ENCODE data around the gene CCDC47. TPM values are rescaled to one million over a fixed set of nuclear protein-coding genes. Genes with fewer than 3 reads are reported as not detected.

Gene CCDC47
- total RNA-seq, 1 experiment from 2014 or later, result 117 TPM

DNA sequence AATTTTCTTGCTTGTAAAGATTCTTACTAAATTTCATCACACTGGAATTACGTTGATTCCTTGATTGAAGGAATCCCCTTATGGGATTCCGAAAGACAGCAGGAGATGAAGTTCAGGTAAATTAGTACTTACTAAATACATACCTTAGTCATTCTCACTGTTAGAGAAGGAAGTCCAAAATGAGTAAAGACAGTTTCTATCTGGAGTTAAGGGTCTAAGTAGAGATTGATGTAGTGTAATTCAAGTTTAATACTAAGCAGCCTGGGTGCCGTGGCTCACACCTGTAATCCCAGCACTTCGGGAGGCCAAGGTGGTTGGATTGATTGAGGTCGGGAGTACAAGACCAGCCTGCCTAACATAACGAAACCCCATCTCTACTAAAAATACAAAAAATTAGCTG is 10.1 kb upstream of the CCDC47 start:
- no peak for DNase-seq (ENCODE audit: low read depth, low spot score)
- no peak for ATAC-seq
- no TSS peak for BruUV-seq (replicated peaks)
- H3K4me1 ChIP-seq (ENCODE audit: control insufficient read depth in 1 of 2, insufficient read depth in 2 of 2, low read length in 2 of 2), result peaks cover 24 to 77% of the 10 kb centered on the region in 2 experiments
- no peak overlapping the region for H3K27ac ChIP-seq (ENCODE audit: low read depth, low read length)
- H3K4me2 ChIP-seq (ENCODE audit: low read length), result no peak overlapping the region
- TF ChIP-seq EGR1 (IDR thresholded peaks at IDR 0.05; ENCODE audit: low read depth), result no peak
- no peak for TF ChIP-seq SRF (IDR thresholded peaks at IDR 0.05; ENCODE audit: low read depth)
- TF ChIP-seq POLR2A (IDR thresholded peaks at IDR 0.05; ENCODE audit: borderline replicate concordance, extremely low read depth, insufficient read depth, insufficient read length), result no peak
- TF ChIP-seq, protein P1, sequence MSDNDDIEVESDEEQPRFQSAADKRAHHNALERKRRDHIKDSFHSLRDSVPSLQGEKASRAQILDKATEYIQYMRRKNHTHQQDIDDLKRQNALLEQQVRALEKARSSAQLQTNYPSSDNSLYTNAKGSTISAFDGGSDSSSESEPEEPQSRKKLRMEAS (IDR thresholded peaks at IDR 0.05), result no peak
- TF ChIP-seq, protein P2, sequence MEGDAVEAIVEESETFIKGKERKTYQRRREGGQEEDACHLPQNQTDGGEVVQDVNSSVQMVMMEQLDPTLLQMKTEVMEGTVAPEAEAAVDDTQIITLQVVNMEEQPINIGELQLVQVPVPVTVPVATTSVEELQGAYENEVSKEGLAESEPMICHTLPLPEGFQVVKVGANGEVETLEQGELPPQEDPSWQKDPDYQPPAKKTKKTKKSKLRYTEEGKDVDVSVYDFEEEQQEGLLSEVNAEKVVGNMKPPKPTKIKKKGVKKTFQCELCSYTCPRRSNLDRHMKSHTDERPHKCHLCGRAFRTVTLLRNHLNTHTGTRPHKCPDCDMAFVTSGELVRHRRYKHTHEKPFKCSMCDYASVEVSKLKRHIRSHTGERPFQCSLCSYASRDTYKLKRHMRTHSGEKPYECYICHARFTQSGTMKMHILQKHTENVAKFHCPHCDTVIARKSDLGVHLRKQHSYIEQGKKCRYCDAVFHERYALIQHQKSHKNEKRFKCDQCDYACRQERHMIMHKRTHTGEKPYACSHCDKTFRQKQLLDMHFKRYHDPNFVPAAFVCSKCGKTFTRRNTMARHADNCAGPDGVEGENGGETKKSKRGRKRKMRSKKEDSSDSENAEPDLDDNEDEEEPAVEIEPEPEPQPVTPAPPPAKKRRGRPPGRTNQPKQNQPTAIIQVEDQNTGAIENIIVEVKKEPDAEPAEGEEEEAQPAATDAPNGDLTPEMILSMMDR (IDR thresholded peaks at IDR 0.05 in 2 of 3, conservative IDR thresholded peaks at IDR 0.05 in 1 of 3; ENCODE audit: borderline replicate concordance in 1 of 3, insufficient read depth in 1 of 3, low read depth in 2 of 3, low read length in 2 of 3), result no peak
- no peak for TF ChIP-seq FOSL1 (IDR thresholded peaks at IDR 0.05; ENCODE audit: low read depth)
- no peaks in the 10 kb centered on the region for H3K9me3 ChIP-seq (ENCODE audit: control insufficient read depth in 1 of 2, insufficient read depth in 1 of 2, low read depth in 1 of 2, low read length in 2 of 2)
- H3K27me3 ChIP-seq (ENCODE audit: insufficient read depth, low read length), result no peaks in the 10 kb centered on the region
- H3K36me3 ChIP-seq (ENCODE audit: control insufficient read depth in 1 of 2, insufficient read depth in 2 of 2, low read length in 2 of 2), result peaks cover 24 to 43% of the 10 kb centered on the region in 2 experiments; a peak in 3 of 4 replicates
- H3K9ac ChIP-seq (ENCODE audit: low read length), result no peak overlapping the region
- peaks cover 56% of the 10 kb centered on the region; the same call in 1 of the 2 replicates for H4K20me1 ChIP-seq (ENCODE audit: insufficient read depth)
- no peaks in the 10 kb centered on the region for H3K9me2 ChIP-seq (ENCODE audit: insufficient read depth)
- POLR2A ChIA-PET, result interaction anchor here (5.8 kb wide), 1 partner anchor 10 kb away, joined by 42 read pairs; the partner anchor contains the start of genes CCDC47 and DDX42
- no peak overlapping the region for H3K4me3 ChIP-seq (replicated peaks in 1 of 2; ENCODE audit: low read depth in 1 of 2, low read length in 2 of 2)
- peaks cover 100% of the 10 kb centered on the region for H3K79me2 ChIP-seq (ENCODE audit: insufficient read depth, low read length)
- no peak overlapping the region for H2AFZ ChIP-seq (ENCODE audit: low read depth, low read length, poor library complexity, severe bottlenecking)
- RAD21 ChIA-PET (ENCODE audit: low non-redundant PET in 1 of 2, low total read pairs in 2 of 2, uncharacterized antibody in 2 of 2, unreplicated experiment in 2 of 2), result no interaction called here
- CTCF ChIA-PET, result no interaction called here
- intact Hi-C loops (cut with micrococcal nuclease), result no loop called here

DNA sequence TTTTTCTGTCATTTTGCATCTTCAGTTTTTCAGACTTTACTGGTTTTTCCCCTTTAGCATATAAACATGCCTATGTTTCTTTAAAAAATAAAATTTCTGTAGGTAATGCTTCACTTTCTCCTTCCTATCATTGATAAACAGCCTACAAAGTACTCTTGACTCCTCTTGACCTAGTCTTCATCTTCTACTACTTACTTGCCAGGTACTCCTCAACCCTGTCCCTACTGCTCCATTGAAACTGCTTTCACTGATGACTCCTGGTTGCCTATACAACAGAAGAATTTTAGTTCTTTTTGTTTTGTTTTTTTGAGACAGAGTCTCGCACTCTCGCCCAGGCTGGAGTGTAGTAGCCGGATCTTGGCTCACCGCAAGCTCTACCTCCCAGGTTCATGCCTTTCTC is 7.5 kb upstream of the CCDC47 start:
- peak overlapping the region; percentile 16 for H3K4me2 ChIP-seq (ENCODE audit: low read length)
- ATAC-seq (no peak), DNase-seq (ENCODE audit: low read depth, low spot score) (no peak)
- ChIA-PET RAD21 (ENCODE audit: low non-redundant PET in 1 of 2, low total read pairs in 2 of 2, uncharacterized antibody in 2 of 2, unreplicated experiment in 2 of 2) (no interaction called here), POLR2A (no interaction called here), CTCF (no interaction called here)
- H3K9me3 ChIP-seq (ENCODE audit: control insufficient read depth in 1 of 2, insufficient read depth in 1 of 2, low read depth in 1 of 2, low read length in 2 of 2), result no peaks in the 10 kb centered on the region
- H2AFZ ChIP-seq (ENCODE audit: low read depth, low read length, poor library complexity, severe bottlenecking), result no peak overlapping the region
- peaks cover 100% of the 10 kb centered on the region for H3K79me2 ChIP-seq (ENCODE audit: insufficient read depth, low read length)
- no peaks in the 10 kb centered on the region for H3K9me2 ChIP-seq (ENCODE audit: insufficient read depth)
- H3K27ac ChIP-seq (ENCODE audit: low read depth, low read length), result no peak overlapping the region
- peaks cover 17 to 38% of the 10 kb centered on the region in 2 experiments; a peak in 3 of 4 replicates for H3K36me3 ChIP-seq (ENCODE audit: control insufficient read depth in 1 of 2, insufficient read depth in 2 of 2, low read length in 2 of 2)
- H4K20me1 ChIP-seq (ENCODE audit: insufficient read depth), result peaks cover 51% of the 10 kb centered on the region; the same call in 1 of the 2 replicates
- H3K27me3 ChIP-seq (ENCODE audit: insufficient read depth, low read length), result no peaks in the 10 kb centered on the region
- no peak for TF ChIP-seq RAD21 (IDR thresholded peaks at IDR 0.05; ENCODE audit: low read depth)
- no peak for TF ChIP-seq ZFX (IDR thresholded peaks at IDR 0.05)
- no peak overlapping the region for H3K9ac ChIP-seq (ENCODE audit: low read length)
- no TSS peak for BruUV-seq (replicated peaks)
- intact Hi-C loops (cut with micrococcal nuclease), result no loop called here
- peaks cover 22 to 64% of the 10 kb centered on the region in 2 experiments for H3K4me1 ChIP-seq (ENCODE audit: control insufficient read depth in 1 of 2, insufficient read depth in 2 of 2, low read length in 2 of 2)
- no peak overlapping the region for H3K4me3 ChIP-seq (replicated peaks in 1 of 2; ENCODE audit: low read depth in 1 of 2, low read length in 2 of 2)
